ENCODE data around the gene MAD2L1BP.

The MAD2L1BP gene

DNA sequence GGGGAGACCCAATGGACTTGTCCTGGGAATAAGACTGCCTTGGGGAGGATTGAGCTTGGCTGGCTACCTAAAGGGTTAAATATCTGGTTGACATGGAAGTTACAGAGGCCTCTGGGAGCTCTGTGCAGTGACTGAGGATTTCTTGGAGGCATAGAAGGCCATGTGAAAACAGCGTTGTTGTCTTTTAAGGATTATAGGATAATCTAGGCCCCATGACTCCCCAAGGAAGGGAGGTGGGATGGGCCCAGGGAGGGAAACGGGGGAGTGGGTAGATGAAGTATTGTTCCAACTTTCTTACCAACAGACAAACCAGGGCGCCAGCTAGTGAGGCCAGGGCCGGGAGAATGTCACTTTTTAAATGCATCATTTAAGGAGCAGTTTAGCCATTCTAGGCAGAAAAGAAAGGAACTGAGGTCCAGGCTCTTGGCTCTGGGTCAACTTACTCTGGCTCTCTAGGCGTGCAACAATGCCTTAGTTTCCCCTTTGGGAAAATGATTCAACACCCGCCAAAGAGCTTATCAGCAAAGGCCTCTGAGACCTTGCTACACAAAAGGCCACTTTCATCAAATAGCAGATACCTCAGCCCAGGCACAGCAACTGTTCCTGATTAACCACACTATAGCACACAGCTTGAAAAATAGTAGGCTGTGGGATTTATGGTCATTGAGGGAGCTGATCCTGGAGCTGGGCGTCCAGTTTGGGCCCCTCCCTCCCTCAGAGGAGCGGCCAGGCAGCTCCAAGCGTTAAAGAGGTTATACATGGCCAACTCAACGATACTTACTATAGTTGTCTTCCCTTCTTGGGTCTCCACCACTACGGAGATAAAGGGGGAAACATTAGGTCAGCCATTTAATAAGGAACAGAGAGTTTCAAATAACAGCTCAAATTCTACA, 44.9 kb downstream of the MAD2L1BP start:
- H3K4me3 ChIP-seq (ENCODE audit: low read depth, low read length), result no peak overlapping the region

DNA sequence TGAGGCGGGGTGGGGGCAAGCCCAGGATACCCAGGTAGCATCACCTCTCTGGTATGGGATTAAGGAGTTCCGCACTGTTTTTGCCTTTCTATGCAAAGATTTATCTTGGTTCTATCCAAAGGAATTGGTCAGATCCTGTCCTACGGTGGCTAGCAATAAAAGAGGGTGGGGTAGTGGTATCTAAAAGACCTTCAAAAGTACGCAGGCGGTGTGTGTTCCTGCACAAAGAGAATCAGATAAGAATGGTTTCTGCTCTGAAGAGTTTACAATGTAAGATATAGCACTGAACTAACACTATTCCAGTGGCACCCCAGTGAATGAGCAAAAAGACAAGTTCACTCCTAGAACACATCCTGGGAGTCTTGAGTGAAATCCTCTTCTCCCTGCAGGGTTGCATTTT, 45.7 kb downstream of the MAD2L1BP start:
- no peak overlapping the region for H3K4me3 ChIP-seq (ENCODE audit: low read depth, low read length)

GRCh38 chr6:43682724-43683429, 47.2 kb downstream of the MAD2L1BP start:
- H3K4me3 ChIP-seq (ENCODE audit: low read depth, low read length), result no peak overlapping the region

DNA sequence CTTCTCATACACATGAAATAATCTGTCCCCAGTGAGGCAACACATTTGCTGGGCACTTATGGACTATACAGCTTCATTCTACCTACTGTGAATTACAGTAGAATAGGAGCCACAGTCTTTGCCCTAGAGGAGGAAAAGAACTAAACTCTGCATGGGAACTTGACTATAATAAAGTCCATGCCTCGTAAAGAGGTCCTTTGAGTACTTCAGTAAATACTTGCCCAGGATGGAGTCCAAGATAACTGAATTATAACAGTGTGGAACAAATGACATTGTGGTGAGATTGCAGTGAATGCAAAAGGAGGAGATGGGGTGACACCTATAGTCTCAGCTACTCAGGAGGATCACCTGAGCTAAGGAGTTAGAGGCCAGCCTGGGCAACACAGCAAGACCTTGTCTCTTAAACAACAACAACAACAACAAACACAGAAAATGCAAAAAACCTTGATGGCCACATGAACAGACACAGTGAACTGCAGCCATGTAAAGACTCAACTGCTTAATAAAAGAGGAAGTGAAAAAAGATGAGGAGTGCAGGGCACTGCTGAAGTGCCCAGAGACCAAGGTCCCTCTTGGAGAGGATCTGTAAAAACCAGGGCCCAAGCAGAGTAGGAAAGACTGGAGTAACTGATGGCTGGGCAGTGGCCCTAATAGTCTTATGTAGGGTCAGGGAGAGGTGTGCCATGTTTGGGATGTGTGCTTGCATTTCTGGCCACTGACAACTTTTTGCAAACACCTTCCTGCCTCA, 48.2 kb downstream of the MAD2L1BP start:
- no peak overlapping the region for H3K4me3 ChIP-seq (ENCODE audit: low read depth, low read length)

DNA sequence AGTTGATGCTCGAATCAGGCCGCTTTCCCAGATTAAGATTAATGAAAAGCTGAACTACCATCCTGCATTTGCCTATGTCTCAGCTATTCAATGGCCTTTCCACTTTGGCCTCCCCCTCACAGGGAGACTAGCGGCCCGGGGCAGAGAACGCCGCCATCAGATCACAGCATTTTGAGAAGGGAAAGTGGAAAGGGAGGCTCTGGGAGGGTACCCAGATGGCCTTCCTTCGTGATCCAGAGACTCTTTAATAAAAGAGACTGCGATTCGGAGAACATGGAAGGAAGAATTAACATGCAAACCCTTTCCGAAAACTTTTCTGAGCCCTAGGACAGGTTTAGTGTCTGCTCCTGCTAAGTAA, 51.4 kb downstream of the MAD2L1BP start:
- H3K4me3 ChIP-seq (ENCODE audit: low read depth, low read length), result peak overlapping the region; percentile 83

DNA sequence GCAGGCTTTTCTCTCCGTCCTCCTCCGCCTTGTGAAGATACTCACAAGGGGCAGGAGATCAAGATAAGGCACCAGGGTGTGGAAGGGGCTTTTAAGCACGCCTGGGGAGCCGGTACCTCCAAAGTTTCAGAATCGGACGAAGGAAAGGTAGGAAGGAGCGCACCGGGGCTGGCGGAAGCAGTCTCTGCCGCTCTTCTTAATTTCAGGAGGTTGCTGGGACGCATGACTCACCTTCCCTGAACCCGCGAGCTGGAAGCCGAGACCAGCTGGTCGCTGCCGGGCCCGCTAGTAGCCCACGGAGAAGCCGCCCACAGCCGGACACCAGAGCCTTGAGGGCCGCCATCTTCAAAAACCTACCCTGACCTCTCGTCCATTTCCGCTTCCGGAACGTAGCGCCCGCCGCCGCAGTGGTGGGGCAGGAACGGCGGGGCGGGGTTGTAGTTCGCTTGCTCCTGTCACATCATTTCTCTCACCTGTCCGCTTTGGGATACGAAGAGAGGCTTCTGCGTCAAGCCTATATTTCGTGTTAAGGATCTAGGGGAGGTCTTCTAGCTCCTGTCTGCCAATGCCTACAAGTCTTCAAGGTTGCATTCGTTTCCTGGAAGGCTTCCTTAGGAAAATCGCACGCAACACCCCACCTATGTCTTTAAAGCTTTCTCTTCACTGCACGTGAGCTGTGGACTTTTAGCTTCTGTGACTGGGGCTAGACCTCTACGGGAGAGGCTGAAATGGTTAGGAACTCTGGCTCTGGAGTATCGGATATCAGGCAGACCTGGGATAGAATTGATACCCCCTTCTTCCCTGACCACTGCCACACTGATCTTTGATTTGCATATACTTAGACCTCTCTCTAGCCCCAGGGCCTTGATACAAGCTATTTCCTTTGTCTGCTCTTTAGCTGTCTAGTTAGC, 52.1 kb downstream of the MAD2L1BP start, which contains the start of gene MRPS18A:
TSS of gene MRPS18A (minus strand) at position 355 of the 911 bp plus-strand sequence. CDS start at position 343, 12 bp downstream.
- H3K4me3 ChIP-seq (ENCODE audit: low read depth, low read length), result peak within 1 kb of the TSS; percentile 83

DNA sequence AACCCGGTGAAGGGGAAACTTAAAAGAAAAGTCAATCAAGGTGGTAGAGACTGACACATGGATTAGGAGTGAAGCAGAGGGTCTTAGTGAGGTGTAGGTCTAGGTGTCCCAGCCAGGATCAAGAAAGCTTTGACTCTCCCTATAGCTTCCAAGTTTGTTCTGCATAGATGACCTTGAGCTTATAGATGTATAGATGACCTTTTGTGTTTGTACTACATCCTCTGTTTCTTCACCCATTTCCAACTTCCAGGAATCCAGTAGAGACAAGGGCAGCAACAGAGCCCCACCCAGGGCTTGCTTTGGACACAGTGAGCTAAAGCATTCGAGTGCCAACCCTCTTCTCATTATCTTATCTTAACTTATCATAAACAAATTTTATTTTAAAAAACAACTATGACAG, 53.8 kb downstream of the MAD2L1BP start:
- H3K4me3 ChIP-seq (ENCODE audit: low read depth, low read length), result no peak overlapping the region
